NCI-H460 (cell line): ENCODE results near the gene ZNF423. TPM values are rescaled to one million over a fixed set of nuclear protein-coding genes. Genes with fewer than 3 reads are reported as not detected.

Experiments used
- DNase-seq: peaks from one replicate; pipeline ENCODE4 v3.0.0-alpha.2; 2016; ENCODE audit warnings: low read depth; ENCODE audit errors: extremely low read depth
- total RNA-seq: library from RNA; depleted of rRNA; stranded (reverse); fragments of >200 nt; shearing (Covaris generic); gene quantifications from 2 replicates; pipeline ENCODE4 v1.2.3, GENCODE V29; 2014

ZNF423 gene
- total RNA-seq, 1 experiment from 2014 or later, result not detected

DNA sequence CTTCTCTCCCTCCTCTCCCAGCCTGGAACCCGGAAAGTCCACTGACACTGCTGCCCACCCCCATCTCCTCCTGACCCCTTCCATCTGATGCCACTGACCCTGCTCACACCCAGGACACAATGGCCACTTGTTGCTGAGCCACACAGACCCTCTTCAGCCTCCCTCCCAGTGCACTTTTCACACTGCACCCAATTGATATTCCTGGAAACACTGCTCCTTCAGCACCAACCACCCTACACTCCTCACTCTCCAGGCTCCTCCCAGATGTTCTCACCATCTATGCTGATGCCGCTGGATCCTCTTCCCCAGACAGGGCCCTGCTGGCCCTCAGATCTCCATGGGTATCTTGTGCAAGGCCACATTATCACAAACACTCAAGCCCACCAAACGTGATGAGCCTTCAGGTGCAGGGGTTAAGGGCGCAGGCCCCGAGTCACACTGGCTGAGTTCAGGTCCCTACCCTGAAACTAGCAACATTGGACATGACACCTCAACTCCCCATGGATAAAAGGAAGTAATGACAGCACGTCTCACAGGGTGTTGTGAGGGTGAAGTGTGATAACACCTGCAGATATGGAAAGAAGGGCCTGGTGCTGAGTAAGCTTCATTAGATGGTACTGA lies 238.1 kb downstream of the ZNF423 start:
- DNase-seq, result no peak

DNA sequence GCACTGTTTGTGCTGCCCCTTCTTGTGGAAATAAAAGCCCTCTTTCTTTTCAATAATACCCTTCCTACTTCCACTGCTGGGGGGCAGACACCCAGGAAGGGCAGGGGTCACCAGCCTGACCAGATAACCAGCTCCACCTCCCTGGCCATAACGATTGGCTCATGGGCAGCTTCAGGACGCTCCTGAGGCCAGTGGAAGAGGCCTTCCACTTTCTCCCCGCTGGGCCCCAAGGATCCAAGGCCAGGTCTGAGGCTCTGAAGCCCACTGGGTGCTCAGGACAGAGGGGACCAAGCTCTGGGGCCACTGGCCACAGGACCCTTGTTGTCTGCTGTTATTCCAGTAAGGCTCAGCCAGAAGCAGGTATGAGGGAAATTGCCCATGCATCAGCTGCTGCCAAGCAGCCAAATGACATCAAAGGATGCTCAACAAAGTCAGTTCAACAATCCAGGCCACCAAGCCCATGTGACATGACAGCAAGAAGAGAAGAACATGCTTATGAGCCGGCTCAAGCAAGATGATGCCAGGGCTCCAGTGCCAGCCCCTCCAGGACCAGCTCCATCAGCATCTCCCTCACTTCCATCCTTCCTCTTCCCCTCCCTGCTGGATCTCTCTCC lies 238.8 kb downstream of the ZNF423 start:
- DNase-seq, result no peak

DNA sequence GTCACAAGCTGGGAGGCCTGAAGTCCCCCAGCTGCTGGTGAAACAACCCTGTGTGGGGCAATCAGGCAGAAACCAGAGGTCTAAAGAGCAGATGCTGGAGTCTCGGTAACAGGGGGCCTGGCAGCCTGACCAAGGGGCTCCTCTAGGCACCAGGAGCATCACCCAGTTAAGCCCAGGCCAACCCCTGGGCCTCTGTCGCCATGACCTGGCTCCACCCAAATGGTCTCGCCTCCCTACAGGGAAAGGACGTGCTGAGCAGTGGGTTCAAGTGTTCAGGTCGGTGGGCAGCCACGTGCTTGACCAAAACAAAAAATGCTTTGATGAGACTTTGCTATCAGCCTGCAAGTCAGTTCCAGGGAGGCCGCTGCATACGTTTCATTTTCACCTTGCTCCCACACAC lies 240.3 kb downstream of the ZNF423 start:
- DNase-seq, result no peak

DNA sequence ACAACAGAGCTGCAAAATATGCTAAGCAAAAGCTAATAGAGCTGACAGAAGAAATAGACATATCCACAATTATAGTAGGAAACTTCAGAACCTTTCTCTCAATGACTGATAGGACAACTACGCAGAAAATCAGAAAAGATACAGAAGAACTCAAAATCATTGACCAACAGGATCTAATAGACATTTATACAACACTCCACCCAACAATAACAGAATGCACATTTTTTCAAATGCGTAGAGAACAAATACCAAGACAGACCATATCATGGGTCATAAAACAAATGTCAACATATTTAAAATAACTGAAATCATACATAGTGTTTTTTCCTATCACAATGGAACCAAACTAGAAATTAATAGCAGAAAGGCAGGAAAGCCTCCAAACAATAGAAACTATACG lies 244.9 kb downstream of the ZNF423 start:
- no peak for DNase-seq

DNA sequence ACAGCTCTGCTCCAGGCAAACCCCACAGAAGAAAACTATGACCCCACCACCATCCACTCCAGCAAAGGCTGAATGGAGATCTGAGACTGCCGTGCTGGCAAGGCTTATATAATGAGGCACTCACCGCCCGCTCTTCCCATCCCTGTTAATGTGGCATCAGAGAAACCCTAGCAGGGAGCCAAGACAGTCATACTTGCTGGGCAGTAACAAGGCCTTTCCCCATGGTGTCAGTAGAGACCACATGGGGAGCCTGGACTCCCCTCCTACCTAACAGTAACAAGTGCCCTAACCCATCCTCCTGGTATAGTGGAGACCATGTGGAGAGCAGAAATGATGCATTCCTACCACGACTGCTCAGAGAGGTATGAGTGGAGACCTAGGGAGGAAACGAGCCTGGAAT lies 247.1 kb downstream of the ZNF423 start:
- DNase-seq, result no peak

DNA sequence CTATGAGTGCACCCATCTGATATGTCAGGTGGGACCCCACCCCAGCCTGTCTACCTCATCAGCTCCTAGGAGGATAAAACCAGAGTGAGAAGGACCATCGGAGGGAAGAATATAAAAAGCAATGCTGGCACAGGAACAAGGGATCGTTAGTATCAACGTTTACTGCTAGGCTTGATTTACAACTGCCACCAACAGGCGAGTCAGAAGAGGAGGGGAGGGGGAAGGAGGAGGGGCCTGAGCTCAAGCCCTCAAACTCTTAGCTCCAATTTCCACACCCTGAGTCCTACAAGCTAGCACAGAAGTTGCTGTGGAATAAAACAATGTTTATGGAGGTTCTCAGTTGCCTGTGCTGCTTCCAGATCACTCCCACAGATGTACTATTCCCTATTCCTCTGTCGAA lies 247.8 kb downstream of the ZNF423 start:
- DNase-seq, result no peak

DNA sequence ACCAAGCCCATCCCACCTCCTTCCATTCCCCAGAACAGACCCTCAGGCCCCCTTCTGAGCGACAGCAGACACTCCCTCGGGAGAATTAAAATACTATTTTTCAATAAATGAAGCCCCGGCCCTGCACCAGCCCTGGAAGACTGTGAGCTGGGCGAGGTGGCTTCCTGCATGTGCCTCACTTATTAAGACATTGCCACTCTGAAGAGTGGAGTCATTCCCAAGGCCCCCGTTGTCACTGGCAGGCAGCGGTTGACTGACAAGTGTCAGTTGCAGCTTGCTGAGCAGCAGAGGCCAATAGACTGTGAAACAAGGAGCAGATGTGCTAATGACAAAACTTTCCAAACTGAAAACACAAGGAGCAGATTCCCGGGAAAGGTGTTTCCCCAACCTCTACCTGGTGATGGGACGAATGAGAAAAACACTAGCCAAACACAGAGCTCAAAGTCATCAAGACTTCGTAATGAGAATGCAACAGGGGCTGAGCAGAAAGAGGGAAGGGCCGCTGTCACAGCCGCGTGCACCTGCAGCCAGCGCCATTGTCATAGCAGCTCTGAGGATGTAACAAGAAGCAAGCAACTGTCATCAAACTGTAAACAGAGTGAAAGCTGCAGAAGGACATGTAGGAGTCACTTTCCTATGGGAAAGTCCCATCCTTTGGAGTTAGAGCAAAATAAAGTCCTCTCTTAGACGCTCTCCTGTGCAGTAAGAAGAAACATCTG lies 250.2 kb downstream of the ZNF423 start:
- DNase-seq, result no peak

DNA sequence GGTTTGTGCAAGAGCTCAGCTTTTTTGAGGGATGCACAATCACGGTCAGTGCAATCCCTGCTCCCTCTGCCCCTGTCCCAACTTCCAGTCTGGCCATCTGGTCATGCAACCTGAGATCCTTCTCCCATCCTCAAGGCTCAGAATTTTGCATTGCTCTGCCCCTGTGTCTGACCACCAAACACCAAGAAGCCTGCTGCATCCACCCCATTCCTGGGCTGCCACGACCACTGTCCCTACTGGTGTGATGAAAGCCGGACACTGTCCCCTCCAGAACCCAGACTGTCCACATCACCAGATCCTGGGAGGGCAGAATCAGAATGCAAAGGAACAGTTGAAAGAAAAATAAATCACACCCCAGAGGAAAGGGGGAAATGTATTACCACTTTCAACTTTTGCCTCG lies 251.3 kb downstream of the ZNF423 start:
- DNase-seq, result no peak

DNA sequence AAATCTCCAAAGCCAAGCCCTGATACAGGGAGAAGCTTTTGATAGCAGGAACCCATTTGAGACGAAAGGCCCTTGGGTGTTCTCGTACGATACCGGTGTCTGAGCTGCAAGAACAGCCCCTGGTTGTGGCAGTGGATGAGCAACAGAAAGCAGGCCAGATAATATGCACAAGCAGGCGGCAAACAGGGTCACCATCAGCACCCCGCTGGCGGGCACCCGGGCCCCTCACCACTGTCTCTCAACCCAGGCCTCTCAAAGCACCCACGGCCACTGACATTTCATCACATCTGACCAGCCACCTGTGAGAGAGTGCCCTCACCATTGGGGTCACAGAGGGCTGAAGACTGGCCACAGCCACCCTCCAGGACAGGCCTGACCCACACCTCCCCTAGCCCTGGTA lies 252.0 kb downstream of the ZNF423 start:
- DNase-seq, result no peak

DNA sequence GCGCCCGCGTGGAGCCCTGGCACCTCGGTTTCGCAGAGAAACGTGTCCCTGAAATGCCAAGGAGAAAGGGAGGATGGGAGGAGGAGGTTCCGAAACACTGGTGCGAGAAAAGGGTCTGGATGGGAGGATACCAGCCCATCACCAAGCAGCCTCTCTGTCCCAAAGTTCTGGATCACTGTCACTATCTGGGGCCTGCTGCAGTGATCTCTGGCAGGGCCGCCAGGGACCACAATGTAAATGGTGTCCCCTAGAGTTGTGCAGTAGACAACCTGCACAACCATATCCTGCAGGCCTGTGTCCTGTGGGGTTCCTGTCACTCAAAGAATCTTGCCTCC lies 253.0 kb downstream of the ZNF423 start:
- no peak for DNase-seq

DNA sequence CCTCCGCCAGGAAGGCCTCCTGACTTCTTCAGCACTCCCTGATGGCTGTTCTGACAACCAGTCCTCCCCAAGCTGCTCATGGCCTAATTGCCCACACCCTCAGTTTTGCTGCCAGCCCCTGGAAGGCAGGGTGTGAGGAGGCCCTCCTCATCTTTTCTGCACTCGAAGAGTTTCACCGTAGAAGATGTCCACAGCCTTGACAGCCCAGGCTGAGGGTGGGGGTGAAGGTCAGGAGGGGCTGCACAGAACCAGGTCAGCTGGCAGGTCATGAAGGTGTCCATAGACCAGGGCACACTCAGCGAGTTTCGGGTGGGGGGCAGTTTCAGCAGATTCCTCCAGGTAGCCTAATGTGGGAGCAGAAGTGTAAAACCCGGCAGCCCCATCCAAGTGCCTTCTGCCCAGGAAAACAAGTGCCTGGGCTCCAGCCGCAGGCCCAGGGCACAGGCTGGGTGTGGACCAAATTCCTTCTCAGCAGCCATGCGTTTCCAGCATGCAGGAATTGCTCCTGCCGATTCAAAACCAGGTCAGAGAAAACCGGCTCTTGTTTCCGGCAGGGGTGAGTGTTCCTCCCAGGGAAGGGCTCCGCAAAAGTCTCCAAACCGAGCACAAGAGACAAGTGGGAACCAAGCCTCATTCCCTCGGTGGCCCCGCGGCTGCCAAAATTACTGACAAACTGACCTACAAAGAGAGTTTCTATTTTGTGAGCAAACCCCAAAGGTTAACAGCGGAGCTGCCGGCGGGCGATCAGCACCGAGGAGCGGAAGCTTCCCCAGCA lies 253.5 kb downstream of the ZNF423 start:
- DNase-seq, result no peak

DNA sequence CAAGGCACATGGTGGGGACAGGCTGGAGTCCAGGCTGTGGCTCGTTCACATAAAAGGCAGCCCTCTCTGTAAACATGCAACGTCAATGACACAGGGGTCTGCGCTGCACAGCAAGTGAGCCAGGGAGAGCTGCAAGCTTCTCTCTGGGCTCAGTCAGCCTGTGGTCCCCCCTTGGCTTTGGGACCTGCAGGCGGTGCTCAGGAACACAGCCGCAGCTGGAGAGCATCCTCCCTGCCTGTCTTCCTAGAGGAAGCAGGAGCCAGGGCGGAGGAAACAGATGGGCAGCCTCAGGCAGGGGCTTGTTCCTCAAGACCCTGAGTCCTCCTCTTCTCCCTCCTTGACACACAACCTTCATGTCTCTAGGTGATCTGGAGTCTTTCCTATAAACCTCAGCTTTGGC lies 254.3 kb downstream of the ZNF423 start:
- no peak for DNase-seq

DNA sequence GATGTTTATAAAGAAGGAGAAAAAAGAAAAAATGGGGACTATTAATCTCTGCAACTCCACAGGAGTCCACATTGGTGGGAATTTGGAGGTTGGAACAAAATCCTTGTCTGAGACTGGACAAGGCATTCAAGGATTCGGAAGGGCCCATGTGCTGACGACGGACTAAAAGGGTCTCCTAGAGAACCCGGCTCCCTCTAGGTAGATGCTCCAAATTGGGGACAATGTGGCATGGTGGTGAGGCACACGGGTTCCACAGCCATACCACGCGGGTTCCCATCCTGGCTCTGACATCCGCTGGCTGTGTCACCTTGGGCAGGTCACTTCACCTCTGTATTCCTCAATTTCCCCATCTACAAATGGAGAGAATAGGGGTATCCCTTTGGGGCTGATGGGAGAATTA lies 254.9 kb downstream of the ZNF423 start:
- DNase-seq, result no peak

DNA sequence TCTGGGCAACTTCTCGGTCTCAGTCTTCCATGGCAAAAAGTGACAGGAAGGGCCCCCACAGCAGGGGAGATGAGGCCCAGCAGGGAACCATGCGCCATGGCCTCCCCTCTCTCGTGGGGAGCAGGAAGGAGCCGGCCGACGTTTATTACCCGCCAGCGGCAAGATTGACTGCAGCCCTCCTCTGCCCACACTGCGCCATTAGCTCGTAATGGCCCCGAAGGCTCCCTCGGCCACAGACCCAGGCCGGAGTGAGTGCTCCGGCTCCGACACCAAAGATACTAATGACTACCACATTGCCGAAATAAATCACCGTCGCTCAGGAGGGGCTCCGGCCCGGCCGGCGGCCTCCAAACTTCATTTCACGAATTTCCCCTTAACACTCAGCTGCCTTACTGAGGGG lies 255.4 kb downstream of the ZNF423 start:
- DNase-seq, result no peak

DNA sequence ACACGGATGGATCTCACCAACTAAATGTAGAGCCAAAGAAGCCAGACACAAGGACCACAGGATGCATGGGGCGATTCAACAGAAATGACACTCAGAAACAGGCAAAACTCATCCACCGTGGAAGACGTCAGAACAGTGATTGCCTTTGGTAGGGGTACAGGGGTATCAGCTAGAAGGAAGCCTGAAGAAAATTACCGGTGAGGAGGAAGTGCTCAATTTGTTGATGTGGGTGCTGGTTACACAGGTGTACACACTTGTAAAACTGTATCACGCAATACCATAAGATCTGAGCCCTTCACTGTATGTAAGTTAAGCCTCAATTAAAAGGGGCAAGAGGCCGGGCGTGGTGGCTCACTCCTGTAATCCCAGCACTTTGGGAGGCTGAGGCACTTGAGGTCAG lies 256.2 kb downstream of the ZNF423 start:
- DNase-seq, result no peak

DNA sequence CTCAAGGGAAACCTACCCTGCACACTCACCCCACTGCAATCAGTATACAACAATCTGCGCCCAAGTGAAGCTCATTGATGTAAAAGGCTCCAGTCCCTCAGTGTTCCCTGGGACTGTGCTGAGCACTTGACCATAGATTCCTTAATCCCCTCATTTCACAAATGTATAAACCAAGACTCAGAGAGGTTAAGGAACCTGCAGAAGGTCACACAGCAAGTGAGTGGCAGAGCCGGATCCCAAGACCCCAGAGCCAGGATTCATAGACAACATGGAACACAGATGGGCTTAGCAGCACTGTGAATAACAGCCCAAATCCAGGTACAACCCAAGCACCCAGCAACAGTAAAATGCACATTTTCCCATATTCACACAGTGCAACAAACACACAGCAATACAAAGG lies 256.6 kb downstream of the ZNF423 start:
- DNase-seq, result no peak

DNA sequence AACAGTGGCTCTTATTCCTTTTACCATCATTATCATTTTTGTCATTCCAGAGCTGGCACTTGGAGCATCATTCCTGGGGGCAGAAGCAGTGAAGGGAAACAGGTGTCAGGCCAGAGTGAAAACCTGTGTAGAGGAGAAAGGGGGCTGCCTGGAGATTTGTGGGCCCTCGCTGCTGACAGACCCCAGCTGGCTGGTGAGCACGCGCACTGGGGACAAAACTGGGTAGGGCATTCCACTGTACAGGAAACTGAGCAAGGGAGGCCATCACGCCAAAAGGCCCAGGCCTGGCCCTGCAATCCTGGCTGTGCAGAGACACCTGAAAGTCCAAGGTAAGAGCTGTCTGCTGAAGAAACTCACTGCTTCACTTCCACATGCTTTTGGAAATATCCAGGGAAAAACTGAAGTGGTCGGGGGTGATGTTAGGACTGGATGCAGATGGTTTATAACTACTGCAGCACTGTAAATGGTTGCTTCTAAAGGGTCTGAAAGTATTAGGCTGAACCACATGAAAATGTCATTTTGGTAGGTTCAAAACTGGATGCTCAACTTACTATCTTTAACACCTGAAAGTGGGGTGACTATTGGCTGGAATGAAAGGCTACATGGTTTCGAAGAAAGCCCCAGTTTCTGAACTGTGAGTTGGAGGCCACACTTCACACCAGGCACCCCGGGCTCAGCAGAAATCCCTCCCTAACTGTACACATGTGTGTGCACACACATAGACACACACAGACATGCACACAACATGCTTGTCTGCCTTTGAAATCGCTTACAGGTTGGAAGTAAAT lies 257.3 kb downstream of the ZNF423 start:
- DNase-seq, result no peak

DNA sequence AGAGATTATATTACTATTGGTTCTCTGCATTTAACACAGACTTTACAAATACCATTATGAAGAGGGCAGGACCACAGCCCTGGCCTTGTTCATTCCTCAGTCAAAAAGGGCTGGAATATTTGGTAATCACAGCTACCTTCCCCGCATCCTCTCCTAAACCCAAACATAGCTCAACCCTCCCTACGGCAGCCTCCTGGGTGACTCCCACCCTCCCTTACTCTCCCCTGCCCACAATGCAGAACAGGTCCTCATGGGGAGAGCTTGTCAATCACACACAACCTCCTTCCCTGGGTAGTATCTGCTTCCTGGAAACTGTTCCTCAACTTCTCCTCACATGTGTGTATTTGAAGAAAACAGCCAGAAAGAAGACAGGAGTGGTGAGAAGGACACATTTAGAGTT lies 258.1 kb downstream of the ZNF423 start:
- DNase-seq, result no peak

DNA sequence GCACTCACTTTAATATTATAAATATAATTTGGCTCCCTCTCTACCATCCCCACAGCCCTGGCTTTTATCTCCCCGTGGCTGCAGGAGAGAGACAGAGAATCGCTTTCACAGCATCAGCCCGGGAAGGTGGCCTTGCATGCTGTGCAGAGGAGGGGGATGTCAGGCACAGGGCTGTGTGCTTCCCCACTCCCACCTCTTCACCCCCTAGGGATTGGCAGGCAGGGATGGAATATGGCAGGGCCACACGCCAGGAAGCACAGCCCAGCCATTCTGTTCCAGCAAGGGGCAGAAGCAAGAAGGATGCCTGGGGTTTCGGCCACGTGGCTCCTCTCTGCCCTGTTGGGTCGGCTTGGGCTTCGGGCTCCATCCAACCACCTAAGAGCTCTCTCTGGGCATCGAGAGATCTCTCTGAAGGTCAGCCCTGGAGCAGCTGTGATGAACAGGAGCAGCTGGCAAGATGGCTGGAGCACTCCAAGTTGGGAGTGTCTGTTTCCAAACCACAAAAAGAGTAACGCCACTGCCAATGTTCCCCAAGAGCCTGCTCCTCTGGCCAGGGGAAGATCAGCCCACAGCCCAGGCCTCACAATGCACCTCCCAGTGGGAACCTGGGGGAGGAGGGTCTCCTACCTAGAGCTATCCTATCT lies 259.1 kb downstream of the ZNF423 start:
- DNase-seq, result no peak

DNA sequence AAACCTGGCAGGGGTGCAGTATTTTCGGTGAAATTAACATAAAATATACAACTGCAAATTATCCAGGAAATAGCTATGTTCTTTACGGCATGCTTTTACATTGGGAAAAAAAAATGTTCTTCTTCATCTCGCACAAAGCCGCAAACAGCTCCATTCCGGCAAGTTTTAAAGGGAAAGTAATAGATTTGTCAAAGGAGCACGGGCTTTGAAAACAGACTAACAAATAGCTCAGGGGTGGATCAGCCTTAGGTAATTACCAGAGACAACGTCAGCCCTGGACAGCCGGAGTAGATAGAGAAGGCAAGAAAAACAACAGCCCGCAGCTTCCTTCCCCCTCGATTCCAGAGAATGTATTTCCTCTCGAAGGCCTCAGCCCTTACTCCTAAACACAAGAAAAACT lies 259.8 kb downstream of the ZNF423 start:
- DNase-seq, result no peak
